Activated T-helper 2 cell treated with anti-CD3 and anti-CD28 coated beads, Interferon-gamma antibody, Interleukin-2, Interleukin-4, amounts not matched to agents 10 μg/mL and 5 μg/mL and 100 μg/mL, durations not matched to agents 14 hours and 24 hours and 36 hours (primary cell): Measurements from ENCODE around the gene CCDC110. TPM values are rescaled to one million over a fixed set of nuclear protein-coding genes. Genes with fewer than 3 reads are reported as not detected.

Experiments used
- DNase-seq: peaks from one replicate; pipeline ENCODE4 v3.0.0; 2021; ENCODE audit warnings: low spot score
- H3K27ac Mint-ChIP-seq: one replicate; pipeline ENCODE4 v1.8.0; 2021; ENCODE audit warnings: mixed read lengths
- H3K27me3 Mint-ChIP-seq: one replicate; pipeline ENCODE4 v1.8.0; 2021; ENCODE audit warnings: low read depth, mixed read lengths
- H3K36me3 Mint-ChIP-seq: one replicate; pipeline ENCODE4 v1.8.0; 2021; ENCODE audit warnings: low read depth, mixed read lengths
- H3K4me1 Mint-ChIP-seq: one replicate; pipeline ENCODE4 v1.8.0; 2021; ENCODE audit warnings: low read depth, mixed read lengths
- H3K4me3 Mint-ChIP-seq: one replicate; pipeline ENCODE4 v1.8.0; 2021; ENCODE audit warnings: low read depth, mild to moderate bottlenecking, moderate library complexity, mixed read lengths
- H3K9me3 Mint-ChIP-seq: one replicate; pipeline ENCODE4 v1.8.0; 2021; ENCODE audit warnings: mixed read lengths
- intact Hi-C: fragments of 100-400 bp; cut with micrococcal nuclease; formaldehyde crosslinking; loops from one replicate; pipeline ENCODE4 v1.15.1; 2023
- total RNA-seq: library from RNA; stranded (reverse); gene quantifications from 2 replicates; pipeline ENCODE4 v1.2.3, GENCODE V29; 2022

The CCDC110 gene
- total RNA-seq, 1 donor from 2014 or later, result not detected

DNA sequence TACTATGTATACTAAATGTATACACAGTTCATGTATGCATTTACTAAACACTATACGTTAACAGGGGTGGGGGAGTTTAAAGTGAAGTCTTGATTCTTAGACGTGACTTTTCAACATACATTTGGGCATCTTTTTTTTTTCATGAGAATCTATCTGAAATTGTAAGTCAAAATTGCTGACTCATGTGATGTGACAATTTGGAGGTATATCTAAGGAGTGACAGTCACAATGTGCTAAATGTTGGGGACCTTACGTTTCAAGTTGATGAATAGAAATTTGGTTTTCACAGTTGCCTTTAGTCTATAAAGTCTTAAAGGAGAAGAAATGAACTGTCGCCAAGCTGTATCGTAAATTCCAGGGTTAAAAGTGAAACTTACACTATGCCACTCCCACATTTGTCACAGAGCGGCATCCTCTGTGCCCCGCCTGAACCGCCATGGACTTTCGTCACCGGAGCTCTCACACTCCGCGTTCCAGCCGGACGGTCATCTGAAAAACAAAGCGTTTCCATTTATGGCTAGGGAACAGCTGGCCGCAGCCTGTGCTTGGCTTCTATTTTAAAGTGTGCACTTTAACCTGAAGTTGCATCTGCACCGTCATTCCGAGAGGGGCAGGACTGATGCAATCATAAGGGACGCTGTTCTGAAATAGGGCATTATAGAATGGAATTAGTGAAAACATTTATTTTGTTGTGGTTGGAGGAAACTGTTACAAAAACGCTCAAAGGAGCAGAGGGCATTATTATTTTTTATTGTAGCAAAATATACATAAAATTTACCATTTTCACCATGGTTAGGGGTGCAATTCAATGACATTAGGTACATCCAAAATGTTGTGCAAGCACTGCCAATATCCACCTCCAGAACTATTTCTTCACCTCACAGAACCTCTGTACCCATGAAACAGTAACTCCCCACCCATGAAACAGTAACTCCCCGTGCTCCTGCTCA lies 32.8 kb upstream of the CCDC110 start:
- no peak overlapping the region for H3K4me3 Mint-ChIP-seq
- peaks cover 13% of the 10 kb centered on the region for H3K27me3 Mint-ChIP-seq
- no peaks in the 10 kb centered on the region for H3K36me3 Mint-ChIP-seq
- H3K9me3 Mint-ChIP-seq, result no peaks in the 10 kb centered on the region
- intact Hi-C loops, result no loop called here
- H3K4me1 Mint-ChIP-seq, result no peaks in the 10 kb centered on the region
- H3K27ac Mint-ChIP-seq, result no peak overlapping the region
- DNase-seq, result no peak

DNA sequence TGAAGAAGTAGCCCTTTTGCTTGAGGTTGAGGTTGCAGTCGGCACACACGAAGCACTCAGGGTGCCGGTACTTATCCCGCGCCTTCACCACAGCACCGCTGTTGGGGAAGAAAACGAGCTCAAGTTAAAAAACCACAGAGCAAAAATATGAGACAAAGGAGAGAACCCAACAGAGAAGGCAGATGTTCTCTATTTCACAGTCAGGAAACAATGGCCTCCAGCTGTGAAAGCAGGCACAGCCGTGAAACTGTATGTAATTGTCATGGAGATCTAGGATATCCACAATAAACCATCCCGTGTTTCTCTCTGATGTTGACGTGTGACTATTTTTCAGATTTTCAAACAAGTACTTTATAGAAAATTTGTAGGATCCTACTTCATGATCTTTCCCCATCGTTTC lies 30.9 kb upstream of the CCDC110 start:
- Mint-ChIP-seq H3K27me3 (peaks cover 3% of the 10 kb centered on the region), H3K27ac (no peak overlapping the region), H3K36me3 (no peaks in the 10 kb centered on the region), H3K4me3 (no peak overlapping the region), H3K9me3 (no peaks in the 10 kb centered on the region), H3K4me1 (no peaks in the 10 kb centered on the region)
- DNase-seq, result no peak
- intact Hi-C loops, result no loop called here

DNA sequence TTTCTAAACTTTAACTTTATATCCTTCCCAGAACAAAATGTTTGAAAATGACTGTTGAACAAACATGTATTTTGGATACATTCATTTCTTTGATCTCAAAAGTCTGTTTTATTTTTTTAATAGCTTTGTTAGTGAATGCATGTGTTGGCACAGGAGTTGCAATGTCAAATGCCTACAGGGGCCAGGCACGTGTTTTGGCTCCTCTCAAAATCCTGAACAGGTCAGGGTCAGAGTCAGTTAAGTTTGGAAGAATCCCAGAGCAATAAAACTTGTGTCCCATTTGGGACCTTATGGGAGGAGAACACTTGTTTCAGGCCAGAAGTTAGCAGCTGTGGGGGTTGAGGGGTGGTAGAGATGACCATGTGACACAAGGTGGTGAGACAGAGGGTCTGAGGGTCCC lies 29.0 kb upstream of the CCDC110 start:
- no peak overlapping the region for H3K4me3 Mint-ChIP-seq
- H3K27me3 Mint-ChIP-seq, result no peaks in the 10 kb centered on the region
- no peaks in the 10 kb centered on the region for H3K4me1 Mint-ChIP-seq
- H3K36me3 Mint-ChIP-seq, result no peaks in the 10 kb centered on the region
- intact Hi-C loops, result no loop called here
- no peaks in the 10 kb centered on the region for H3K9me3 Mint-ChIP-seq
- H3K27ac Mint-ChIP-seq, result no peak overlapping the region
- DNase-seq, result no peak

DNA sequence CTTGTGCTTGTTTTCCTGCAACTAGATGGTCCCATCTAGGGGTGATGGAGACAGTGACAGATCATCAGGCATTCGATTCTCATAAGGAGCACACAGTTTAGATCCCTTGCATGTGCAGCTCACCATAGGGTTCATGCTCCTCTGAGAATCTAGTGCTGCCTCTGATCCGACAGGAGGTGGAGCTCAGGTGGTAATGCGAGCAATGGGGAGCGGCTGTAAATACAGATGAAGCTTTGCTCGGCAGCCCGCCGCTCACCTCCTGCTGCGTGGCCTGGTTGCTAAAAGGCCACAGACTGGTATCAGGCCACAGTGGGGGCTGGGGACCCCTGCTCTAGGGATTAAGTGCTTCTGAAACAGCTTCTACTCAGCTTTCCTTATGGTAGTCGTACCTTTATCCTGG lies 28.5 kb upstream of the CCDC110 start:
- no peaks in the 10 kb centered on the region for H3K4me1 Mint-ChIP-seq
- no peak for DNase-seq
- H3K36me3 Mint-ChIP-seq, result no peaks in the 10 kb centered on the region
- no peak overlapping the region for H3K27ac Mint-ChIP-seq
- no peaks in the 10 kb centered on the region for H3K9me3 Mint-ChIP-seq
- H3K4me3 Mint-ChIP-seq, result no peak overlapping the region
- intact Hi-C loops, result no loop called here
- H3K27me3 Mint-ChIP-seq, result no peaks in the 10 kb centered on the region

DNA sequence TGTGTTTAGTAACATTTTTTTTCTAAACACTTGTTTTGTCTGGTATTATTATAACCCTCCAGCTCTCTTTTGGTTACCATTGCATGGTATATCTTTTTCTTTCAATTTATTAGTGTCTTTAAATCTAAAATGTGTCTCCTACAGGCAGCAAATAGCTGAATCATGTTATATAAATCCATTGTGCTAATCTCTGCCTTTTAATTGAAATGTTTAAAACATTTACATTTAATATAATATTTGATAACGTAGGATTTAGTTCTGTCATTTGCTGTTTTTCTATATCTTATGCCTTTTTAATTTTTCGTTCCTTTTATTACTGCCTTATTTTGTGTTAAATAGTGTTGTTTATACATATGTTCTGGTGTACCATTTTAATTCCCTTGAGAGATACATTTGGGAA lies 17.1 kb upstream of the CCDC110 start:
- Mint-ChIP-seq H3K4me1 (no peaks in the 10 kb centered on the region), H3K4me3 (no peak overlapping the region), H3K27me3 (peaks cover 10% of the 10 kb centered on the region), H3K9me3 (peaks cover 20% of the 10 kb centered on the region), H3K36me3 (no peaks in the 10 kb centered on the region), H3K27ac (no peak overlapping the region)
- intact Hi-C loops, result no loop called here
- DNase-seq, result no peak

DNA sequence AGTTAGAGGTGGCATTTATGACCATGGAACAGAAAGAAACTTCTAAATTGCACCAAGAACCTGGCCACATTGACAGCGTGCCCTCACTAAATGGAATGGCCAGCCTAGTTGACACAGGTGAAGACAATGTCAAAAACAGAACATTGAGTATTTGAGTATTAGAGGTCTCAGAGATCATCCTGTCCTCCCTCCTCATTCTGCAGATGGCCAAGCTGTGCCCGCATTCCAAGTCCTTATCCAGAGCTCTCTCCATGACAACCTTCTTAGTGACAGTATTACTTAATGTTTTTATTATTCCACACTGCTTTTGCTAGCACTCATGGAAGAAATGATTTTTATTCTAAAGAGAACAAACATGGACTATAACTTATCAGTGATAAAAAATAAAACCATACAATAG lies 9.9 kb upstream of the CCDC110 start:
- intact Hi-C loops, result no loop called here
- Mint-ChIP-seq H3K4me1 (peaks cover 4% of the 10 kb centered on the region), H3K4me3 (no peak overlapping the region), H3K36me3 (no peaks in the 10 kb centered on the region), H3K9me3 (no peaks in the 10 kb centered on the region), H3K27ac (no peak overlapping the region), H3K27me3 (peaks cover 53% of the 10 kb centered on the region)
- no peak for DNase-seq

DNA sequence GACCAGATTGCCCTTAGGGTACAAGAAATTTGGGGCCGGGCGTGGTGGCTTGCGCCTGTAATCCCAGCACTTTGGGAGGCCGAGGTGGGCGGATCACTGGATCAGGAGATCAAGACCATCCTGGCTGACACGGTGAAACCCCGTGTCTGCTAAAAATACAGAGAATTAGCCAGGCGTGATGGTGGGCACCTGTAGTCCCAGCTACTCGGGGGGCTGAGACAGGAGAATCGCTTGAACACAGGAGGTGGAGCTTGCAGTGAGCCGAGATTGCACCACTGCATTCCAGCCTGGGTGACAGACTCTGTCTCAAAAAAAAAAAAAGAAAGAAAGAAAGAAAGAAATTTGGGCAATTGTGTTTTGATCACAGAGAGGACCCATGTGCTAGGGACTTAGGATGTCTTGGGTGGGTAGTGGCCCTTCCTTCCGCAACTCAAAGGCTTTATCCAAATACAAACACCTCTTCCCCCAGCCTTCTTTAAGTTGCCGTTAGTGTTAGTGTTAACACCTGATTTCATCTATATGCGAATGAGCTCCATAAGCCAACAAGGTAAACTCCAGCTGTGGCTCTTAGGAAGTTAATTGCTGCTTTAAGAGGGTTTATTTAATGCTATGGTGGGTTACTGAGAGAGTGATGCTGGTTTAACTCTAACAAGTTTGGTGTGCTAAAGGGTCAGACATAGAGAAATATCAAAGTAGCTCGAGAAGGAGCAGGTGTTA lies 8.6 kb upstream of the CCDC110 start:
- Mint-ChIP-seq H3K27ac (no peak overlapping the region), H3K27me3 (peaks cover 52% of the 10 kb centered on the region)
- intact Hi-C loops, result no loop called here

DNA sequence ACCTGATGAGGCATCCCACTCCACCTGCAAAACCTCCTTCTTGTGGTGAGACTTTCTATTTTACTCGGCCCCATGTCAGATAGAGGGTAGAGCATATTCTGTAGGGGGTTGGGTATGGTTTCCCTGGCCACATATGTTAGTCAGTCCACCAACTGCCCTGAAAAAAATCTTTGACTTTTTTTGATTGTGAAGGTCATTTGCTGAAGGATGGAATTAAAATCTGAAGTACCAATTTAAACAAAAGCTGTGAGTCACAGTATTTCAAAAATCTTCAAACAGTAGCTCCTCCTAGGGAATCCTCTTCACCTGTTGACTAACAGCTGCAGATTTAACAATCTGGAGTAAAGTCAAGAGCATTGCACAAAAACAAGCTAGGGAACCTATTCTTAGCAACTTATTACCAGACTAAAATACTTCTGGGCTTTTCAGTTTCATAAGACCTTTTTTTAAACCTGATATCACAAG lies 8.0 kb upstream of the CCDC110 start:
- H3K36me3 Mint-ChIP-seq, result no peaks in the 10 kb centered on the region
- no peak overlapping the region for H3K27ac Mint-ChIP-seq
- intact Hi-C loops, result no loop called here
- peaks cover 52% of the 10 kb centered on the region for H3K27me3 Mint-ChIP-seq
- no peak overlapping the region for H3K4me3 Mint-ChIP-seq
- no peak for DNase-seq
- H3K9me3 Mint-ChIP-seq, result no peaks in the 10 kb centered on the region
- H3K4me1 Mint-ChIP-seq, result peaks cover 4% of the 10 kb centered on the region

More for the DNA sequence above, 8.6 kb upstream of the CCDC110 start:
- no peak for DNase-seq
- H3K9me3 Mint-ChIP-seq, result no peaks in the 10 kb centered on the region
- peaks cover 4% of the 10 kb centered on the region for H3K4me1 Mint-ChIP-seq
- no peak overlapping the region for H3K4me3 Mint-ChIP-seq
- no peaks in the 10 kb centered on the region for H3K36me3 Mint-ChIP-seq

DNA sequence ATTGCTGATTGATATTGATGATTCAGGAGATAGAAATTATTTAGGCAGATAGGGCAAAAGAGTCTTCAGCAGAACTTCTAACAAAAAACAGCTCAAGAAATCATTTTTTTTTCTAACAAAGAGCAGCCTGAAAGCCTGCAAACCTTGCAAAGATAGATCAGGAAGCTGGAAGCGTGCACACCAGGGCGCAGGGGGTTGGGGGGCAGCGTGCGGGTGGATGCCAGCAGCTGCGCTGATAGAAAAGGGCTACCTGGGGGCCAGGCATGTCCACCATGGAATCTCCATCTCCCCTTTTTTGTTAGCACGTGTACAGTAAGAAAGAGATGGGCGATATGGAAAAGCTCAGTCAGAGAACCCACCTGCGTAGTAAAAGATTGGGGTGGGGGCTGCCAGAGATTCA lies 1.7 kb upstream of the CCDC110 start:
- Mint-ChIP-seq H3K27ac (no peak overlapping the region), H3K36me3 (no peaks in the 10 kb centered on the region), H3K4me1 (peaks cover 8% of the 10 kb centered on the region), H3K4me3 (no peak overlapping the region), H3K9me3 (no peaks in the 10 kb centered on the region), H3K27me3 (peaks cover 46% of the 10 kb centered on the region)
- no peak for DNase-seq
- intact Hi-C loops, result loop anchor here (5.0 kb wide), 2 partner anchors 719 to 1966 kb away; partner anchors contain the start of genes CYP4V2 and ING2

DNA sequence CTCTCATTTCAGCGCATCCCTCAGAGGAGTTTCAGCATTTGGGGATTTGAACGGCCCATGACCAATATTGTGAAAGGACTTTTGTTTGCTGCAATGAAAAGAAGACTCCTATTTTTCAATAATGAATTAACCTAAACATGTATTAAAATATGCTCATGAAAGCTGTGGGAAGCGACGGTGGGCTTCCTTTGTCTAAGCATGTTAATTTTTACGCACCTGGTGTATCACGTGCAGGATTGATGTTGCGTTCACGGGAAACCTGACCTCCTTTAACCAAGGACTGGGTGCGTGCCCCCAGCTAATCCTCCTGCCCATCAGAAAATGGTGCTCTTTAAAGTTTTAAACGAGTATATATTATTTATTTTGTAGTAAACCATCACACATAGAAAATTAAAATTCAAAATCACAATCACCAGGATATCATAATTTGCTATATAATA lies 590 bp upstream of the CCDC110 start:
- H3K36me3 Mint-ChIP-seq, result no peaks in the 10 kb centered on the region
- H3K27me3 Mint-ChIP-seq, result peaks cover 44% of the 10 kb centered on the region
- intact Hi-C loops, result loop anchor here (5.0 kb wide), 2 partner anchors 720 to 1965 kb away; partner anchors contain the start of genes CYP4V2 and ING2
- H3K4me1 Mint-ChIP-seq, result peaks cover 8% of the 10 kb centered on the region
- no peaks in the 10 kb centered on the region for H3K9me3 Mint-ChIP-seq
- no peak for DNase-seq
- no peak overlapping the region for H3K27ac Mint-ChIP-seq
- peak overlapping the region; percentile 88 for H3K4me3 Mint-ChIP-seq

DNA sequence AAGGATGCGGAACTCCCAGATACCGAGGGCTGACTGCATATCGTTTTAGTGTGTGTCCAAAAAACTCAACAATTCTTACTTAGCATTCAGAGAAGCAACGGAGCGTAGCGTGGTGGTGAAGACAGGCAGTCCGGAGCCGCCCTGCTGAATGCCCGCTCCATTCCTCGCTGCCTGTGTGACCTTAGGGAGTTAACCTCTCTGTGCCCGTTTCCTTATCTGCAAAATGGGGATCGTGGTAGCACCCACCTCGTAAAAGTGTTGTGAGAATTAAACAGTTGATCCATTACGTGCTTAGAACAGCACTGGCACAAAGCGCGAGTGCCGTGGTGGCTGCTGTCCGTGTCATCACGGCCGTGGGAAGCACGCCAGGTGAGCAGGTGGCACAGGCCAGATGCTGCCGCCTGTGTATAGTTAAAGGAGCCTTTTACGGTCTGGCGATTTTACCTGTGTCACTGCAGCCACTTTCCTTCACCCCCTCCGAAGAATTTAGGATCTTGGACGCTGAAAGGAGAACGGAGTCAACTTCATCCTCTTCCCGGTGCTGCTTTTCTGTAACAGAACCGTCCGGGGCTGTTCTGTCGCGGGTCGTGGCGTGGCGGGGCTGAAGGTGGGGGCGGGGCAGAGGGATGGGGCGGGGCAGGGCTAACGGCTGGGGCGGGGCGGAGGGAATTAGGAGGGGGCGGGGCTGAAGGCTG lies 885 bp downstream of the CCDC110 start:
- H3K4me3 Mint-ChIP-seq, result peak overlapping the region; percentile 71
- peaks cover 48% of the 10 kb centered on the region for H3K27me3 Mint-ChIP-seq
- peaks cover 8% of the 10 kb centered on the region for H3K4me1 Mint-ChIP-seq
- peak; percentile 25 for DNase-seq
- no peaks in the 10 kb centered on the region for H3K36me3 Mint-ChIP-seq
- H3K9me3 Mint-ChIP-seq, result no peaks in the 10 kb centered on the region
- intact Hi-C loops, result loop anchor here (1.0 to 5.0 kb wide), 6 partner anchors 45 to 1963 kb away; partner anchors contain the start of genes ANKRD37, CFAP97, CYP4V2 and ING2
- no peak overlapping the region for H3K27ac Mint-ChIP-seq

DNA sequence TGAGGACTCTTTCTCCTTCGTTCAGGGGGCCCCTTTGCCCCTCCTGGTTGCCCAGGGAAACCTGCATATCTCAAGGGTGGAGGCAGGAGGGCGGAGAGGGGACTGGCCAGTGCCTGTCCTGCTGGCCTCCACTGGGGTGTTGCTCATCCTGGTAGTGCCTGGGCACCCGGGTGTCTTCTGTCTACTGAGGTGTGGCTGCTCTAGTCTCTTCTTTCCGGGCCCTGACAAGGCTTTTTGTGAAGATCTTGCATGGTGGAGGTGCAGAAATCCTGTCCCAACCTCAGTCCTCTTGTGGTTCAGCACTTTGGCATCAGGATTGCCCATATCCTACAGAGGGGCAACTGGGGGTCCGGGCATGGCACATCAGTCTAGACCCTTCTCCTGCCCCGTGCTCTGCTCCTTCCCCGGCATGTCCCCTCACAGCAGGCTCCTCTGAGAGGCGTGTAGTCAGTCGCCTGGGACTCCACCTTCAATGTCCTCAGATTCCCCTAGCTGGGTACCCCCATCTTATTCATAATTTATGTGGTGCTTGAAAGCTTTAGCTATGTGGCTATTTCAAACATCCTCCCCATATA lies 1.9 kb downstream of the CCDC110 start:
- Mint-ChIP-seq H3K36me3 (no peaks in the 10 kb centered on the region), H3K27me3 (peaks cover 58% of the 10 kb centered on the region), H3K9me3 (no peaks in the 10 kb centered on the region), H3K4me1 (peaks cover 8% of the 10 kb centered on the region), H3K27ac (no peak overlapping the region), H3K4me3 (no peak overlapping the region)
- DNase-seq, result no peak
- intact Hi-C loops, result loop anchor here (2.0 to 5.0 kb wide), 4 partner anchors 127 to 1962 kb away; partner anchors contain the start of genes CFAP97, CYP4V2 and ING2
